ENCODE results near the gene KY. TPM values are rescaled to one million over a fixed set of nuclear protein-coding genes. Genes with fewer than 3 reads are reported as not detected.

Gene KY
- total RNA-seq, 1 donor from 2014 or later, result not detected

GRCh38 chr3:134611516-134611915 lies 39.3 kb downstream of the KY start:
- intact Hi-C loops (cut with micrococcal nuclease), result no loop called here
- Mint-ChIP-seq H3K4me3 (no peak overlapping the region), H3K36me3 (ENCODE audit: low read depth) (no peaks in the 10 kb centered on the region), H3K27ac (no peak overlapping the region), H3K27me3 (no peaks in the 10 kb centered on the region), H3K9me3 (no peaks in the 10 kb centered on the region), H3K4me1 (no peaks in the 10 kb centered on the region)
- no peak for DNase-seq

GRCh38 chr3:134610432-134611385 lies 40.1 kb downstream of the KY start:
- H3K36me3 Mint-ChIP-seq (ENCODE audit: low read depth), result no peaks in the 10 kb centered on the region
- H3K4me1 Mint-ChIP-seq, result no peaks in the 10 kb centered on the region
- H3K4me3 Mint-ChIP-seq, result no peak overlapping the region
- no peak for DNase-seq
- H3K27me3 Mint-ChIP-seq, result no peaks in the 10 kb centered on the region
- intact Hi-C loops (cut with micrococcal nuclease), result no loop called here
- no peaks in the 10 kb centered on the region for H3K9me3 Mint-ChIP-seq
- no peak overlapping the region for H3K27ac Mint-ChIP-seq

GRCh38 chr3:134609821-134610431 lies 40.9 kb downstream of the KY start:
- intact Hi-C loops (cut with micrococcal nuclease), result loop anchor here (10.0 kb wide), 1 partner anchor 145 kb away; no protein-coding TSS in a partner anchor
- no peak overlapping the region for H3K27ac Mint-ChIP-seq

GRCh38 chr3:134608771-134609435 lies 41.9 kb downstream of the KY start:
- H3K9me3 Mint-ChIP-seq, result no peaks in the 10 kb centered on the region
- H3K4me3 Mint-ChIP-seq, result no peak overlapping the region
- no peak for DNase-seq
- no peaks in the 10 kb centered on the region for H3K36me3 Mint-ChIP-seq (ENCODE audit: low read depth)
- intact Hi-C loops (cut with micrococcal nuclease), result loop anchor here (10.0 kb wide), 1 partner anchor 146 kb away; no protein-coding TSS in a partner anchor
- H3K4me1 Mint-ChIP-seq, result no peaks in the 10 kb centered on the region
- H3K27ac Mint-ChIP-seq, result no peak overlapping the region
- no peaks in the 10 kb centered on the region for H3K27me3 Mint-ChIP-seq

More at GRCh38 chr3:134609821-134610431, 40.9 kb downstream of the KY start:
- no peaks in the 10 kb centered on the region for H3K36me3 Mint-ChIP-seq (ENCODE audit: low read depth)
- no peaks in the 10 kb centered on the region for H3K27me3 Mint-ChIP-seq
- H3K4me3 Mint-ChIP-seq, result no peak overlapping the region
- no peaks in the 10 kb centered on the region for H3K9me3 Mint-ChIP-seq
- DNase-seq, result no peak
- H3K4me1 Mint-ChIP-seq, result no peaks in the 10 kb centered on the region

GRCh38 chr3:134608023-134608770 lies 42.6 kb downstream of the KY start:
- no peaks in the 10 kb centered on the region for H3K4me1 Mint-ChIP-seq
- no peak overlapping the region for H3K27ac Mint-ChIP-seq
- no peak for DNase-seq
- H3K9me3 Mint-ChIP-seq, result no peaks in the 10 kb centered on the region
- intact Hi-C loops (cut with micrococcal nuclease), result loop anchor here (10.0 kb wide), 1 partner anchor 147 kb away; no protein-coding TSS in a partner anchor
- H3K27me3 Mint-ChIP-seq, result no peaks in the 10 kb centered on the region
- H3K4me3 Mint-ChIP-seq, result no peak overlapping the region
- no peaks in the 10 kb centered on the region for H3K36me3 Mint-ChIP-seq (ENCODE audit: low read depth)

- no peaks in the 10 kb centered on the region for H3K36me3 Mint-ChIP-seq (ENCODE audit: low read depth)
- intact Hi-C loops (cut with micrococcal nuclease), result loop anchor here (10.0 kb wide), 1 partner anchor 147 kb away; no protein-coding TSS in a partner anchor
- H3K9me3 Mint-ChIP-seq, result no peaks in the 10 kb centered on the region
- no peak overlapping the region for H3K4me3 Mint-ChIP-seq
- no peak for DNase-seq
- H3K4me1 Mint-ChIP-seq, result no peaks in the 10 kb centered on the region
- H3K27ac Mint-ChIP-seq, result no peak overlapping the region
- H3K27me3 Mint-ChIP-seq, result no peaks in the 10 kb centered on the region
Observed at GRCh38 chr3:134607054-134608022, 43.5 kb downstream of the KY start.

GRCh38 chr3:134606033-134607025 lies 44.5 kb downstream of the KY start:
- no peaks in the 10 kb centered on the region for H3K36me3 Mint-ChIP-seq (ENCODE audit: low read depth)
- H3K27me3 Mint-ChIP-seq, result no peaks in the 10 kb centered on the region
- no peak overlapping the region for H3K27ac Mint-ChIP-seq
- no peaks in the 10 kb centered on the region for H3K9me3 Mint-ChIP-seq
- H3K4me1 Mint-ChIP-seq, result no peaks in the 10 kb centered on the region
- intact Hi-C loops (cut with micrococcal nuclease), result loop anchor here (10.0 kb wide), 1 partner anchor 148 kb away; no protein-coding TSS in a partner anchor
- no peak for DNase-seq
- H3K4me3 Mint-ChIP-seq, result no peak overlapping the region

GRCh38 chr3:134605556-134605955 lies 45.3 kb downstream of the KY start:
- Mint-ChIP-seq H3K36me3 (ENCODE audit: low read depth) (no peaks in the 10 kb centered on the region), H3K4me3 (no peak overlapping the region), H3K4me1 (peaks cover 4% of the 10 kb centered on the region), H3K27me3 (peaks cover 2% of the 10 kb centered on the region), H3K9me3 (no peaks in the 10 kb centered on the region), H3K27ac (no peak overlapping the region)
- intact Hi-C loops (cut with micrococcal nuclease), result loop anchor here (10.0 kb wide), 1 partner anchor 149 kb away; no protein-coding TSS in a partner anchor
- no peak for DNase-seq

- DNase-seq, result no peak
- Mint-ChIP-seq H3K4me3 (no peak overlapping the region), H3K27ac (no peak overlapping the region), H3K36me3 (ENCODE audit: low read depth) (no peaks in the 10 kb centered on the region), H3K27me3 (peaks cover 3% of the 10 kb centered on the region), H3K4me1 (peaks cover 7% of the 10 kb centered on the region), H3K9me3 (no peaks in the 10 kb centered on the region)
- intact Hi-C loops (cut with micrococcal nuclease), result loop anchor here (5.0 to 10.0 kb wide), 2 partner anchors 151 to 1438 kb away; no protein-coding TSS in a partner anchor
Observed at GRCh38 chr3:134603956-134604355, 46.9 kb downstream of the KY start.

- Mint-ChIP-seq H3K4me3 (no peak overlapping the region), H3K36me3 (ENCODE audit: low read depth) (no peaks in the 10 kb centered on the region), H3K9me3 (no peaks in the 10 kb centered on the region), H3K27me3 (peaks cover 3% of the 10 kb centered on the region), H3K27ac (no peak overlapping the region), H3K4me1 (peaks cover 8% of the 10 kb centered on the region)
- intact Hi-C loops (cut with micrococcal nuclease), result loop anchor here (5.0 to 10.0 kb wide), 2 partner anchors 151 to 1439 kb away; no protein-coding TSS in a partner anchor
- no peak for DNase-seq
Observed at GRCh38 chr3:134603480-134603879, 47.3 kb downstream of the KY start.

- Mint-ChIP-seq H3K27me3 (peaks cover 3% of the 10 kb centered on the region), H3K27ac (no peak overlapping the region), H3K9me3 (no peaks in the 10 kb centered on the region), H3K36me3 (ENCODE audit: low read depth) (no peaks in the 10 kb centered on the region), H3K4me1 (peaks cover 11% of the 10 kb centered on the region), H3K4me3 (no peak overlapping the region)
- intact Hi-C loops (cut with micrococcal nuclease), result loop anchor here (5.0 to 10.0 kb wide), 2 partner anchors 152 to 1440 kb away; no protein-coding TSS in a partner anchor
- no peak for DNase-seq
Observed at GRCh38 chr3:134602440-134602814, 48.4 kb downstream of the KY start.
